Keratinocyte (primary cell): ENCODE results near the gene PPP1CC.

Source experiments
- CTCF ChIP-seq, 3 experiments: IDR thresholded peaks in 1 of 3; conservative IDR thresholded peaks in 1 of 3; optimal IDR thresholded peaks in 1 of 3; 2 replicates in 2 of 3; 3 replicates in 1 of 3; pipeline versions ENCODE3 to v1.5.1; 2011; ENCODE audit warnings: low read length in 3 of 3, mild to moderate bottlenecking in 3 of 3, moderate library complexity in 2 of 3, control low read depth in 1 of 3, inconsistent platforms in 1 of 3; ENCODE audit not compliant: insufficient read depth in 2 of 3; ENCODE audit errors: extremely low read depth in 1 of 3
- EZH2 ChIP-seq: IDR thresholded peaks from one replicate; pipeline ENCODE4 v1.6.1; 2012; ENCODE audit warnings: inconsistent platforms, mild to moderate bottlenecking, low read length, moderate library complexity

DNA sequence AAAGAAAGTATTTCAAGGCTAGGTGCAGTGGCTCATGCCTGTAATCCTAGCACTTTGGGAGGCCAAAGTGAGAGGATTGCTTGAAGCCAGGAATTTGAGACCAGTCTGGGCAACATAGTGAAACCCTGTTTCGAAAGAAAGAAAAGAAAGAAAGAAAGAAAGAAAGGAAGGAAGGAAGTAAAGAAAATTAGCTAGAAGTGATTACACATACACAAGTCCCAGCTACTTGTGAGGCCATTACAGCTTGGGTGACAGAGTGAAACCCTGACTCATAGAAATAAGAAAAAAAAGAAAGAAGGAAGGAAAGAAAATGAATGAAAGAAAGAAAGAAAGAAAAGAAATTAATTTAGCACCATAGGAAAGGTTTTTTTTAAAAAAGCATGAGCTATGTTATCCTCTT is 33.3 kb upstream of the PPP1CC start:
- TF ChIP-seq CTCF (optimal IDR thresholded peaks at IDR 0.05 in 1 of 3, IDR thresholded peaks at IDR 0.05 in 1 of 3, conservative IDR thresholded peaks at IDR 0.05 in 1 of 3; ENCODE audit: extremely low read depth in 1 of 3, insufficient read depth in 2 of 3, low read length in 3 of 3) (no peak), EZH2 (no peak)
